Neuronal stem cell (in vitro differentiated cells): ENCODE results near the gene MCAT.

Experiments
- DNase-seq: peaks from one replicate; pipeline ENCODE4 v3.0.0-alpha.2; 2013; ENCODE audit warnings: low spot score
- H2AFZ ChIP-seq: one replicate; pipeline ENCODE4 v1.6.1; 2013; ENCODE audit warnings: mild to moderate bottlenecking, low read length, inconsistent platforms
- H2AK5ac ChIP-seq: 2 replicates; pipeline ENCODE4 v1.6.1; 2013; ENCODE audit warnings: low read depth, mild to moderate bottlenecking, inconsistent platforms, low read length, moderate library complexity, mixed read lengths
- H2BK120ac ChIP-seq: 2 replicates; pipeline ENCODE4 v1.6.1; 2013; ENCODE audit warnings: low read depth, mild to moderate bottlenecking, inconsistent platforms, low read length, moderate library complexity, mixed read lengths
- H2BK12ac ChIP-seq: one replicate; pipeline ENCODE4 v1.6.1; 2013; ENCODE audit warnings: low read length, inconsistent platforms
- H2BK15ac ChIP-seq: 2 replicates; pipeline ENCODE4 v1.6.1; 2013; ENCODE audit warnings: mild to moderate bottlenecking, low read length, inconsistent platforms, mixed read lengths
- H2BK5ac ChIP-seq: one replicate; pipeline ENCODE4 v1.6.1; 2013; ENCODE audit warnings: inconsistent platforms, mild to moderate bottlenecking, low read length, moderate library complexity
- H3K14ac ChIP-seq: one replicate; pipeline ENCODE4 v1.6.1; 2013; ENCODE audit warnings: low read length, inconsistent platforms
- H3K18ac ChIP-seq: 2 replicates; pipeline ENCODE4 v1.6.1; 2013; ENCODE audit warnings: low read length, inconsistent platforms
- H3K23ac ChIP-seq: 2 replicates; pipeline ENCODE4 v1.6.1; 2013; ENCODE audit warnings: low read depth, mild to moderate bottlenecking, mixed read lengths, low read length, inconsistent platforms; ENCODE audit not compliant: poor library complexity
- H3K27ac ChIP-seq: replicated peaks from 3 replicates; pipeline ENCODE4 v1.5.1; 2013; ENCODE audit warnings: low read length, inconsistent platforms
- H3K27me3 ChIP-seq, 3 experiments: 2 replicates each; pipeline ENCODE4 v1.6.1; 2013; ENCODE audit warnings: low read length in 3 of 3, mild to moderate bottlenecking in 2 of 3, inconsistent platforms in 1 of 3, low read depth in 1 of 3, mixed read lengths in 1 of 3, moderate library complexity in 1 of 3; ENCODE audit not compliant: control insufficient read depth in 3 of 3, insufficient read depth in 3 of 3
- H3K36me3 ChIP-seq, 2 donors: replicated peaks in 1 of 2; 2 replicates each; pipeline ENCODE4 v1.6.1; 2013; ENCODE audit warnings: low read length in 2 of 2; ENCODE audit not compliant: control insufficient read depth in 2 of 2, insufficient read depth in 2 of 2
- H3K4ac ChIP-seq: 2 replicates; pipeline ENCODE4 v1.6.1; 2013; ENCODE audit warnings: inconsistent platforms, mild to moderate bottlenecking, low read length, moderate library complexity
- H3K4me1 ChIP-seq, 2 donors: 1 replicate in 1 of 2; 2 replicates in 1 of 2; pipeline ENCODE4 v1.6.1; 2013; ENCODE audit warnings: low read length in 2 of 2, low read depth in 1 of 2; ENCODE audit not compliant: control insufficient read depth in 2 of 2, insufficient read depth in 1 of 2
- H3K4me2 ChIP-seq: one replicate; pipeline ENCODE4 v1.6.1; 2013; ENCODE audit warnings: mild to moderate bottlenecking, low read length, inconsistent platforms; ENCODE audit not compliant: insufficient read depth, poor library complexity, severe bottlenecking
- H3K4me3 ChIP-seq, 2 donors: 2 replicates each; pipeline ENCODE4 v1.5.1; 2013; ENCODE audit warnings: low read length in 2 of 2, mild to moderate bottlenecking in 2 of 2, inconsistent platforms in 1 of 2, moderate library complexity in 1 of 2
- H3K79me1 ChIP-seq: one replicate; pipeline ENCODE4 v1.6.1; 2013; ENCODE audit warnings: low read depth, mild to moderate bottlenecking, inconsistent platforms, low read length, moderate library complexity
- H3K9ac ChIP-seq: one replicate; pipeline ENCODE4 v1.6.1; 2013; ENCODE audit warnings: mild to moderate bottlenecking, low read depth, low read length, inconsistent platforms; ENCODE audit not compliant: poor library complexity
- H3K9me3 ChIP-seq, 2 donors: replicated peaks in 1 of 2; 2 replicates each; pipeline versions ENCODE3 to v1.6.1; 2013; ENCODE audit warnings: low read length in 2 of 2, mild to moderate bottlenecking in 2 of 2, inconsistent platforms in 1 of 2, low read depth in 1 of 2, mixed read lengths in 1 of 2, moderate library complexity in 1 of 2; ENCODE audit not compliant: control insufficient read depth in 2 of 2, insufficient read depth in 1 of 2
- H4K8ac ChIP-seq: one replicate; pipeline ENCODE4 v1.6.1; 2013; ENCODE audit warnings: low read depth, mild to moderate bottlenecking, inconsistent platforms, low read length, moderate library complexity
- H4K91ac ChIP-seq: one replicate; pipeline ENCODE4 v1.6.1; 2013; ENCODE audit warnings: low read length, low read depth, mild to moderate bottlenecking, inconsistent platforms; ENCODE audit not compliant: poor library complexity
- WGBS, 2 donors: extraction: QIAGEN DNeasy Blood & Tissue Kit; methylation state at CpG; one replicate each; pipeline ENCODE4 v1.1.7; 2013; ENCODE audit warnings: missing lambda C conversion rate in 2 of 2, mixed read lengths in 1 of 2; ENCODE audit not compliant: insufficient read length in 2 of 2, insufficient replicate concordance in 1 of 2; ENCODE audit errors: extremely low coverage in 2 of 2; 5-methylcytosine and 5-hydroxymethylcytosine counted together

MCAT gene

GRCh38 chr22:43100225-43100624, 43.0 kb downstream of the MCAT start:
- Histone ChIP-seq H3K4me1 (peaks cover 16% of the 10 kb centered on the region in 2 donors), H3K27ac (no peak overlapping the region)
- WGBS, 2 donors: no CpG with 5 or more reads among the region's 5 CpGs

GRCh38 chr22:43099095-43099494, 44.1 kb downstream of the MCAT start:
- no peak overlapping the region for H3K23ac ChIP-seq
- H3K4ac ChIP-seq: no peak overlapping the region
- H2BK120ac ChIP-seq: no peak overlapping the region
- no peak for DNase-seq
- H3K4me3 ChIP-seq: no peak overlapping the region
- H3K36me3 ChIP-seq: no peaks in the 10 kb centered on the region
- no peak overlapping the region for H3K18ac ChIP-seq
- WGBS, 2 donors: no CpG with 5 or more reads among the region's 4 CpGs
- H3K4me1 ChIP-seq: peaks cover 12 to 14% of the 10 kb centered on the region in 2 donors
- no peak overlapping the region for H3K27ac ChIP-seq
- H3K4me2 ChIP-seq: no peak overlapping the region
- H4K8ac ChIP-seq: no peak overlapping the region
- no peak overlapping the region for H4K91ac ChIP-seq
- no peak overlapping the region for H2AK5ac ChIP-seq
- H3K27me3 ChIP-seq: no peaks in the 10 kb centered on the region
- peaks cover 2% of the 10 kb centered on the region for H3K79me1 ChIP-seq
- no peak overlapping the region for H2BK15ac ChIP-seq
- H3K14ac ChIP-seq: no peak overlapping the region
- H3K9me3 ChIP-seq: peaks cover 10 to 12% of the 10 kb centered on the region in 2 donors
- H2BK5ac ChIP-seq: no peak overlapping the region
- no peak overlapping the region for H2AFZ ChIP-seq
- H3K9ac ChIP-seq: no peak overlapping the region
- no peak overlapping the region for H2BK12ac ChIP-seq

More at GRCh38 chr22:43100225-43100624, 43.0 kb downstream of the MCAT start:
- Histone ChIP-seq H3K4me2 (no peak overlapping the region), H4K8ac (no peak overlapping the region), H2BK15ac (no peak overlapping the region), H3K23ac (no peak overlapping the region), H4K91ac (no peak overlapping the region), H2AK5ac (no peak overlapping the region), H3K14ac (no peak overlapping the region), H3K79me1 (peaks cover 2% of the 10 kb centered on the region), H2AFZ (no peak overlapping the region), H3K4me3 (no peak overlapping the region), H3K9ac (no peak overlapping the region), H3K9me3 (peaks cover 10 to 12% of the 10 kb centered on the region in 2 donors), H2BK12ac (no peak overlapping the region), H3K4ac (no peak overlapping the region), H3K36me3 (no peaks in the 10 kb centered on the region), H3K18ac (no peak overlapping the region), H2BK5ac (no peak overlapping the region), H2BK120ac (no peak overlapping the region), H3K27me3 (no peaks in the 10 kb centered on the region)
- no peak for DNase-seq

- Histone ChIP-seq H3K27ac (no peak overlapping the region), H3K18ac (peak overlapping the region; percentile 45), H2BK5ac (peak overlapping the region; percentile 32), H2BK15ac (no peak overlapping the region), H3K79me1 (peaks cover 2% of the 10 kb centered on the region), H3K23ac (no peak overlapping the region), H4K8ac (no peak overlapping the region), H3K36me3 (no peaks in the 10 kb centered on the region), H3K4me1 (peaks cover 6 to 9% of the 10 kb centered on the region in 2 donors), H3K4ac (no peak overlapping the region), H3K9ac (no peak overlapping the region), H3K27me3 (no peaks in the 10 kb centered on the region), H3K9me3 (peaks cover 10 to 12% of the 10 kb centered on the region in 2 donors), H3K4me3 (peak overlapping the region in 1 of 2 donors; percentile 9), H3K4me2 (no peak overlapping the region), H2BK12ac (peak overlapping the region; percentile 89), H2AK5ac (peak overlapping the region; percentile 94), H4K91ac (no peak overlapping the region), H2BK120ac (no peak overlapping the region), H2AFZ (peak overlapping the region; percentile 45), H3K14ac (peak overlapping the region; percentile 97)
- DNase-seq: no peak
- WGBS, 2 donors: no CpG with 5 or more reads among the region's 4 CpGs
Observed at GRCh38 chr22:43098356-43098755, 44.8 kb downstream of the MCAT start.

GRCh38 chr22:43096420-43096819, 46.8 kb downstream of the MCAT start:
- H3K36me3 ChIP-seq: no peaks in the 10 kb centered on the region
- H3K23ac ChIP-seq: no peak overlapping the region
- H3K4me1 ChIP-seq: peaks cover 4 to 8% of the 10 kb centered on the region in 2 donors
- H2BK12ac ChIP-seq: no peak overlapping the region
- H2BK5ac ChIP-seq: no peak overlapping the region
- H2BK120ac ChIP-seq: no peak overlapping the region
- no peak overlapping the region for H3K18ac ChIP-seq
- no peak overlapping the region for H2AFZ ChIP-seq
- H3K4ac ChIP-seq: no peak overlapping the region
- no peak overlapping the region for H3K14ac ChIP-seq
- peaks cover 2% of the 10 kb centered on the region for H3K79me1 ChIP-seq
- no peak overlapping the region for H2BK15ac ChIP-seq
- H3K27me3 ChIP-seq: no peaks in the 10 kb centered on the region
- peaks cover 10 to 12% of the 10 kb centered on the region in 2 donors for H3K9me3 ChIP-seq
- no peak overlapping the region for H3K4me2 ChIP-seq
- no peak overlapping the region for H3K27ac ChIP-seq
- H3K9ac ChIP-seq: no peak overlapping the region
- no peak overlapping the region for H4K8ac ChIP-seq
- H2AK5ac ChIP-seq: no peak overlapping the region
- DNase-seq: no peak
- no peak overlapping the region for H3K4me3 ChIP-seq
- WGBS, 2 donors: no CpG with 5 or more reads among the region's 8 CpGs
- no peak overlapping the region for H4K91ac ChIP-seq
